ENCODE measurements around the gene PCNX2. TPM values are rescaled to one million over a fixed set of nuclear protein-coding genes. Genes with fewer than 3 reads are reported as not detected.

Gene PCNX2
- total and polyA plus RNA-seq, 2 donors (not counting 1 experiment from before 2014, with no cell fraction given) = 17.6 to 34.7 TPM

DNA sequence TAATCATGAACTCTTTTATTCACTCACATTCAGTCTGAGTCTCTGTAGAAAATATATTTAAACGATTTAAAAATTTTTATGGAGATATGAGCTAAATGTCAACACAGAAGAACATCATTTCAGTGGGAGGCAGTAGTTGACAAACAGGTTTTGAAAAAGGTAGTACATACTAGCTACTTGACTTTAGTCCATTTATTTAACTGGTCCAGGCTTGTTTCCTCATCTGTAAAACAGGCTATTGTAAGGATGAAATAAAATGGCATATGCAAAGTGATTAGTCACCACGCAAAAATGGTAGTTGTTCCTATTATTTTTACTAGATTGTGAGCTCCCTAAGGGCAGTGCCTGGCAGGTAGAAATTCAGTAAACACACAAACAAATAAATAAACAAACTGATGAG lies 270.0 kb downstream of the PCNX2 start:
- Mint-ChIP-seq H3K27ac (no peak overlapping the region), H3K4me1 (no peaks in the 10 kb centered on the region), H3K27me3 (no peaks in the 10 kb centered on the region), H3K4me3 (no peak overlapping the region), H3K9me3 (ENCODE audit: insufficient read depth) (no peaks in the 10 kb centered on the region)
- ChIA-PET POLR2A (no interaction called here), CTCF (interaction anchor here (1.2 to 1.6 kb wide), 2 partner anchors 10 to 1159 kb away, joined by 3 to 4 read pairs; no protein-coding TSS in a partner anchor)
- Histone ChIP-seq H3K27ac (ENCODE audit: low read length in 2 of 2) (no peak overlapping the region), H3K9me3 (ENCODE audit: control extremely low read depth in 1 of 3, control insufficient read depth in 2 of 3, insufficient read depth in 1 of 3, low read length in 2 of 3) (no peaks in the 10 kb centered on the region), H4K20me1 (ENCODE audit: control insufficient read depth, insufficient read depth, low read length, poor library complexity, severe bottlenecking) (no peaks in the 10 kb centered on the region), H2AFZ (ENCODE audit: insufficient read depth, low read depth, low read length, poor library complexity, severe bottlenecking) (no peak overlapping the region), H3K4me3 (ENCODE audit: control extremely low read depth in 1 of 5, extremely low read depth in 1 of 5, insufficient read depth in 1 of 5, low read depth in 2 of 5, low read length in 4 of 5) (no peak overlapping the region), H3K27me3 (replicated peaks in 1 of 4; ENCODE audit: control extremely low read depth in 1 of 4, control insufficient read depth in 3 of 4, insufficient read depth in 4 of 4, low read length in 3 of 4) (no peaks in the 10 kb centered on the region), H3K4me1 (ENCODE audit: control insufficient read depth in 2 of 2, insufficient read depth in 2 of 2, low read length in 2 of 2) (no peaks in the 10 kb centered on the region), H3K79me2 (ENCODE audit: control insufficient read depth, insufficient read depth, low read length) (no peaks in the 10 kb centered on the region), H3K9ac (ENCODE audit: low read length) (no peak overlapping the region), H3K4me2 (replicated peaks; ENCODE audit: low read depth, low read length, poor library complexity, severe bottlenecking) (no peak overlapping the region), H3K36me3 (replicated peaks in 1 of 2; ENCODE audit: control extremely low read depth in 1 of 2, control insufficient read depth in 1 of 2, extremely low read depth in 1 of 2, insufficient read depth in 2 of 2, low read length in 1 of 2) (no peaks in the 10 kb centered on the region)
- TF ChIP-seq, protein P1, sequence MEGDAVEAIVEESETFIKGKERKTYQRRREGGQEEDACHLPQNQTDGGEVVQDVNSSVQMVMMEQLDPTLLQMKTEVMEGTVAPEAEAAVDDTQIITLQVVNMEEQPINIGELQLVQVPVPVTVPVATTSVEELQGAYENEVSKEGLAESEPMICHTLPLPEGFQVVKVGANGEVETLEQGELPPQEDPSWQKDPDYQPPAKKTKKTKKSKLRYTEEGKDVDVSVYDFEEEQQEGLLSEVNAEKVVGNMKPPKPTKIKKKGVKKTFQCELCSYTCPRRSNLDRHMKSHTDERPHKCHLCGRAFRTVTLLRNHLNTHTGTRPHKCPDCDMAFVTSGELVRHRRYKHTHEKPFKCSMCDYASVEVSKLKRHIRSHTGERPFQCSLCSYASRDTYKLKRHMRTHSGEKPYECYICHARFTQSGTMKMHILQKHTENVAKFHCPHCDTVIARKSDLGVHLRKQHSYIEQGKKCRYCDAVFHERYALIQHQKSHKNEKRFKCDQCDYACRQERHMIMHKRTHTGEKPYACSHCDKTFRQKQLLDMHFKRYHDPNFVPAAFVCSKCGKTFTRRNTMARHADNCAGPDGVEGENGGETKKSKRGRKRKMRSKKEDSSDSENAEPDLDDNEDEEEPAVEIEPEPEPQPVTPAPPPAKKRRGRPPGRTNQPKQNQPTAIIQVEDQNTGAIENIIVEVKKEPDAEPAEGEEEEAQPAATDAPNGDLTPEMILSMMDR (IDR thresholded peaks at IDR 0.05) = no peak
- no peak for TF ChIP-seq EZH2 (IDR thresholded peaks at IDR 0.05; ENCODE audit: borderline replicate concordance, insufficient read depth, low read depth, low read length, poor library complexity, severe bottlenecking)
- ATAC-seq (ENCODE audit: low read depth) = no peak
- no peak for DNase-seq
- no CpG with 5 or more reads among the region's 2 CpGs for WGBS (ENCODE audit: insufficient coverage)
- intact Hi-C loops (cut with micrococcal nuclease) = no loop called here

DNA sequence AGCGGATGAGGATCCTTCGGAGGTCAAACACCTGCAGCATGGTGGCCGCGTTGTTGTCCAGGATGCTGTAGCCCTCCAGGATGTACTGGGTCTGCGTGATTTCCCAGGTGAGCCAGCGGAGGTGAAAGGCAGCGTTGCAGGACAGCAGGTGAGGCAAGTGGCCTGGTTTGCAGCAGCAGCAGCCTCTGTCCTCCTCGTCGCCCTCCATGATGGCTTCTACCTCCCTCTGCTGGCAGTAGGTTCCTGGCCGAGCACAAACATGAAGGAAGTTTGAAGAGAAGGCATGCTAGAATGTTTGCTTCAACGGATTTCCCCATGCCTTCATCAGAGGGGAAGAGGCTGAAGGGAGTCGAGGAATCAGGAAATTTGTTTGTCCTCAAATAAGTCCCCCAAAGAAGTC lies 270.4 kb downstream of the PCNX2 start:
- H3K36me3 ChIP-seq (replicated peaks in 1 of 2; ENCODE audit: control extremely low read depth in 1 of 2, control insufficient read depth in 1 of 2, extremely low read depth in 1 of 2, insufficient read depth in 2 of 2, low read length in 1 of 2) = no peaks in the 10 kb centered on the region
- H4K20me1 ChIP-seq (ENCODE audit: control insufficient read depth, insufficient read depth, low read length, poor library complexity, severe bottlenecking) = no peaks in the 10 kb centered on the region
- no peaks in the 10 kb centered on the region for H3K79me2 ChIP-seq (ENCODE audit: control insufficient read depth, insufficient read depth, low read length)
- no peaks in the 10 kb centered on the region for H3K4me1 ChIP-seq (ENCODE audit: control insufficient read depth in 2 of 2, insufficient read depth in 2 of 2, low read length in 2 of 2)
- TF ChIP-seq, protein P1 (IDR thresholded peaks at IDR 0.05) = no peak
- TF ChIP-seq EZH2 (IDR thresholded peaks at IDR 0.05; ENCODE audit: borderline replicate concordance, insufficient read depth, low read depth, low read length, poor library complexity, severe bottlenecking) = no peak
- Mint-ChIP-seq H3K27me3 (no peaks in the 10 kb centered on the region), H3K4me1 (no peaks in the 10 kb centered on the region), H3K9me3 (ENCODE audit: insufficient read depth) (no peaks in the 10 kb centered on the region), H3K27ac (no peak overlapping the region), H3K4me3 (no peak overlapping the region)
- no peaks in the 10 kb centered on the region for H3K27me3 ChIP-seq (replicated peaks in 1 of 4; ENCODE audit: control extremely low read depth in 1 of 4, control insufficient read depth in 3 of 4, insufficient read depth in 4 of 4, low read length in 3 of 4)
- H2AFZ ChIP-seq (ENCODE audit: insufficient read depth, low read depth, low read length, poor library complexity, severe bottlenecking) = no peak overlapping the region
- no peak overlapping the region for H3K9ac ChIP-seq (ENCODE audit: low read length)
- no peak overlapping the region for H3K4me2 ChIP-seq (replicated peaks; ENCODE audit: low read depth, low read length, poor library complexity, severe bottlenecking)
- CTCF ChIA-PET = interaction anchor here (1.2 to 1.6 kb wide), 2 partner anchors 11 to 1159 kb away, joined by 3 to 4 read pairs; no protein-coding TSS in a partner anchor
- 86% methylated on average over 9 of the region's 12 CpGs for WGBS (ENCODE audit: insufficient coverage)
- H3K27ac ChIP-seq (ENCODE audit: low read length in 2 of 2) = no peak overlapping the region
- H3K4me3 ChIP-seq (ENCODE audit: control extremely low read depth in 1 of 5, extremely low read depth in 1 of 5, insufficient read depth in 1 of 5, low read depth in 2 of 5, low read length in 4 of 5) = no peak overlapping the region
- POLR2A ChIA-PET = no interaction called here
- peaks cover 0 to 2% (median 0%) of the 10 kb centered on the region in 3 donors for H3K9me3 ChIP-seq (ENCODE audit: control extremely low read depth in 1 of 3, control insufficient read depth in 2 of 3, insufficient read depth in 1 of 3, low read length in 2 of 3)
- ATAC-seq (ENCODE audit: low read depth) (no peak), DNase-seq (no peak)
- intact Hi-C loops (cut with micrococcal nuclease) = no loop called here

Data from B cell (primary cell).